ENCODE measurements around the gene PERCC1. TPM values are rescaled to one million over a fixed set of nuclear protein-coding genes. Genes with fewer than 3 reads are reported as not detected.
"Not testable (repeated sequence)": the region's sequence is repeated elsewhere in the genome, so short reads cannot be mapped to it uniquely, and the experiment has no call there.

PERCC1 gene
- total RNA-seq, 2 experiments from 2014 or later = not detected

DNA sequence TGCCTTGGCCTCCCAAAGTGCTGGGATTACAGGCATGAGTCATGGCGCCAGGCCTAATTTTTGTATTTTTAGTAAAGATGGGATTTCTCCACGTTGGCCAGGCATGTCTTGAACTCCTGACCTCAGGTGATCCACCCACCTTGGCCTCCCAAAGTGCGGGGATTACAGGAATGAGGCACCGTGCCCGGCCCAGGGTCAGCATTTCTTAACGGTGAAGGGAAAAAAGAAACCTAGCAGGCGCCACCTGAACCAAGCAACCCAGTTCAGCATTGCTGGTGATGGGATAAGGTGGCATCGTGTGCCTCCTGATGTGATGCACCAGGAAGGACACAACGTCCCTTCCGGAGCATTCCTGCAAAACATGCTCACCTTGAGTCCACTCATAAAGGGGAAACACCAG is 46.2 kb downstream of the PERCC1 start:
- DNase-seq (ENCODE audit: low spot score) = no peak
- no peaks in the 10 kb centered on the region for H3K9me2 ChIP-seq (ENCODE audit: insufficient read depth, low read length)
- H2AFZ ChIP-seq (ENCODE audit: low read length) = no peak overlapping the region
- no TSS peak for BruUV-seq (replicated peaks)
- H3K9me3 ChIP-seq (ENCODE audit: low read length) = no peaks in the 10 kb centered on the region
- intact Hi-C loops (cut with micrococcal nuclease; ENCODE audit: unreplicated experiment) = no loop called here
- no peaks in the 10 kb centered on the region for H4K20me1 ChIP-seq (ENCODE audit: insufficient read depth, low read length)
- no peaks in the 10 kb centered on the region for H3K36me3 ChIP-seq (ENCODE audit: insufficient read depth, low read length)
- no peak overlapping the region for H3K27ac ChIP-seq (ENCODE audit: low read depth, low read length, poor library complexity, severe bottlenecking)
- H3K79me2 ChIP-seq (ENCODE audit: insufficient read depth, low read depth, low read length) = peaks cover 10% of the 10 kb centered on the region; the same call in 1 of the 2 replicates
- peaks cover 15% of the 10 kb centered on the region for H3K4me1 ChIP-seq (ENCODE audit: insufficient read depth, low read length, poor library complexity, severe bottlenecking)
- no peak overlapping the region for H3K4me3 ChIP-seq (ENCODE audit: low read depth, low read length, poor library complexity, severe bottlenecking)
- CTCF ChIA-PET (ENCODE audit: unreplicated experiment) = no interaction called here
- POLR2A ChIA-PET = no interaction called here
- no peak overlapping the region for H3K4me2 ChIP-seq (ENCODE audit: low read length)
- TF ChIP-seq, protein P1, sequence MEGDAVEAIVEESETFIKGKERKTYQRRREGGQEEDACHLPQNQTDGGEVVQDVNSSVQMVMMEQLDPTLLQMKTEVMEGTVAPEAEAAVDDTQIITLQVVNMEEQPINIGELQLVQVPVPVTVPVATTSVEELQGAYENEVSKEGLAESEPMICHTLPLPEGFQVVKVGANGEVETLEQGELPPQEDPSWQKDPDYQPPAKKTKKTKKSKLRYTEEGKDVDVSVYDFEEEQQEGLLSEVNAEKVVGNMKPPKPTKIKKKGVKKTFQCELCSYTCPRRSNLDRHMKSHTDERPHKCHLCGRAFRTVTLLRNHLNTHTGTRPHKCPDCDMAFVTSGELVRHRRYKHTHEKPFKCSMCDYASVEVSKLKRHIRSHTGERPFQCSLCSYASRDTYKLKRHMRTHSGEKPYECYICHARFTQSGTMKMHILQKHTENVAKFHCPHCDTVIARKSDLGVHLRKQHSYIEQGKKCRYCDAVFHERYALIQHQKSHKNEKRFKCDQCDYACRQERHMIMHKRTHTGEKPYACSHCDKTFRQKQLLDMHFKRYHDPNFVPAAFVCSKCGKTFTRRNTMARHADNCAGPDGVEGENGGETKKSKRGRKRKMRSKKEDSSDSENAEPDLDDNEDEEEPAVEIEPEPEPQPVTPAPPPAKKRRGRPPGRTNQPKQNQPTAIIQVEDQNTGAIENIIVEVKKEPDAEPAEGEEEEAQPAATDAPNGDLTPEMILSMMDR (conservative IDR thresholded peaks at IDR 0.05; ENCODE audit: low read length) = no peak
- no peak for TF ChIP-seq EZH2phosphoT487 (IDR thresholded peaks at IDR 0.05; ENCODE audit: borderline replicate concordance, low read depth, low read length)

DNA sequence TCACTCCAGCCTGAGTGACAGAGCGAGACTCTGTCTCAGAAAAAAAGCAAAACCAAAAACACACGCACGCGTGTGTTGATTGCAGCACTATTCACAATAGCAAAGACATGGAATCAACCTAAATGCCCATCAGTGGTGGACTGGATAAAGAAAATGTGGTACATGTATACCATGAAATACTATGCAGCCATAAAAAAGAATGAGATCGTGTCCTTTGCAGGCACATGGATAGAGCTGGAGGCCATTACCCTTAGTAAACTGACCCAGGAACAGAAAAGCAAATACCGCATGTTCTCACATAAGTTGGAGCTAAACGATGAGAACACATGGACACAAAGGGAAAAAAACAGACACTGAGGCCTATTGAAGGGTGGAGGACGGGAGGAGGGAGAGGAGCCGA is 48.1 kb downstream of the PERCC1 start:
- H3K36me3 ChIP-seq (ENCODE audit: insufficient read depth, low read length); H4K20me1 ChIP-seq (ENCODE audit: insufficient read depth, low read length); intact Hi-C loops (cut with micrococcal nuclease; ENCODE audit: unreplicated experiment); H3K4me3 ChIP-seq (ENCODE audit: low read depth, low read length, poor library complexity, severe bottlenecking); H2AFZ ChIP-seq (ENCODE audit: low read length); H3K9me2 ChIP-seq (ENCODE audit: insufficient read depth, low read length); DNase-seq (ENCODE audit: low spot score); BruUV-seq (replicated peaks); POLR2A ChIA-PET; H3K4me2 ChIP-seq (ENCODE audit: low read length); H3K27ac ChIP-seq (ENCODE audit: low read depth, low read length, poor library complexity, severe bottlenecking); H3K9me3 ChIP-seq (ENCODE audit: low read length); CTCF ChIA-PET (ENCODE audit: unreplicated experiment); H3K79me2 ChIP-seq (ENCODE audit: insufficient read depth, low read depth, low read length): not testable (repeated sequence)
- peaks cover 11% of the 10 kb centered on the region for H3K4me1 ChIP-seq (ENCODE audit: insufficient read depth, low read length, poor library complexity, severe bottlenecking)

DNA sequence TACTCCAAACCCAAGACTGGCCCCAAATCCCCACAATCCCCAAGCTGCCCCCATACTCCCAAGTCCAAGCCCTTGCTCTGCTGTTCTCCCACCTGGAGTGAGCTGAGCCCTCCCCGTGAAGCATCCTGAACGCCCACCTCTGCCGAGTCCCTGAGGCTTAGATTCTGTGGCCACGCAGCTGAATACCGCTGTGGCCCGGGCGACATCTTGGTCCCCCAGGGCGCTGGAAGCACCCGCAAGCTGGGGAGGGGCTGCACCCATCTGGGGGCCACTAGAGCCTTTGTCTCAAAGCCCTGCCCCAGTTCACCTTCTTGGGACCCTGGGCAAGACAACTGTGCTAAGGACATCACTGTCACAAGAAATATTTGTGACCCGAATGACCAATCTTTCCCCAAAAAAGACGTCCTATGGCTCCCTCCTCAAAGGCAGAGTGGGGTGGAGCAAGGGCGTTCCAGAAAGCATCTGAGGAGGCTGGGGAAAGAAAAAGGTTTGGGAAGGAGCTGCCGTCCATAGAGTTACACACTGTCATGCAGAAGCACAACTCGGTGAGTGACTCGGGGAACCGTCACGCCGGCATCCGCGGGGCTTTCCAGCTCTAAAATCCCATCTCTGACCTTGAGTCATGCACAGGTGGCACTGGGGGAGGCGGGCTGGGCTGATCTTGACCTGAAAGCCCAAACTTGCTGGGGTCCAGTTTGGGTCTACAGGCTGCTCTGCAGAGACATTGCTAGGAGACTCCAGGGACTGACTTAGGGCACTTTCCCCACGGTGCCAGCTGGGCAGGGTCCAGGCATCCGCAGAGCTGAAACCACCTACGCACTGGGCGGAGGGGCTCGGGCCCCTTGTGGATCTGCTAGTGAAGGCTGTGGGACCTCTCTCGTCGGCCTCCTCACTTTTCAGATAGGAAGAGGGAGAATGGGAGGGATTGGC is 51.3 kb downstream of the PERCC1 start:
- BruUV-seq (replicated peaks) = no TSS peak
- intact Hi-C loops (cut with micrococcal nuclease; ENCODE audit: unreplicated experiment) = no loop called here
- Histone ChIP-seq H3K4me1 (ENCODE audit: insufficient read depth, low read length, poor library complexity, severe bottlenecking) (no peaks in the 10 kb centered on the region), H4K20me1 (ENCODE audit: insufficient read depth, low read length) (no peaks in the 10 kb centered on the region), H3K79me2 (ENCODE audit: insufficient read depth, low read depth, low read length) (no peaks in the 10 kb centered on the region), H3K9me3 (ENCODE audit: low read length) (no peaks in the 10 kb centered on the region), H3K27ac (ENCODE audit: low read depth, low read length, poor library complexity, severe bottlenecking) (no peak overlapping the region), H3K9me2 (ENCODE audit: insufficient read depth, low read length) (no peaks in the 10 kb centered on the region), H2AFZ (ENCODE audit: low read length) (no peak overlapping the region), H3K36me3 (ENCODE audit: insufficient read depth, low read length) (no peaks in the 10 kb centered on the region), H3K4me3 (ENCODE audit: low read depth, low read length, poor library complexity, severe bottlenecking) (no peak overlapping the region), H3K4me2 (ENCODE audit: low read length) (no peak overlapping the region)
- TF ChIP-seq EZH2phosphoT487 (IDR thresholded peaks at IDR 0.05; ENCODE audit: borderline replicate concordance, low read depth, low read length) = no peak
- TF ChIP-seq, protein P1 (conservative IDR thresholded peaks at IDR 0.05; ENCODE audit: low read length) = no peak
- ChIA-PET CTCF (ENCODE audit: unreplicated experiment) (no interaction called here), POLR2A (no interaction called here)
- DNase-seq (ENCODE audit: low spot score) = no peak

Other genes with a start within 250 kb of the PERCC1 start
- gene TPSG1, start 205.8 kb upstream of the PERCC1 start, total RNA-seq (2014; rRNA removed; shearing (Covaris generic)) = not detected in 2 replicates
- not detected in 2 replicates for gene TPSG1, start 205.8 kb upstream of the PERCC1 start, total RNA-seq (2022)
- not detected in 2 replicates for gene TPSB2, start 200.9 kb upstream of the PERCC1 start, total RNA-seq (2014; rRNA removed; shearing (Covaris generic))
- not detected in 2 replicates for gene TPSB2, start 200.9 kb upstream of the PERCC1 start, total RNA-seq (2022)
- gene TPSAB1, start 190.4 kb upstream of the PERCC1 start, total RNA-seq (2014; rRNA removed; shearing (Covaris generic)) = not detected in 2 replicates
- not detected in 2 replicates for gene TPSAB1, start 190.4 kb upstream of the PERCC1 start, total RNA-seq (2022)
- gene TPSD1, start 175.0 kb upstream of the PERCC1 start, total RNA-seq (2014; rRNA removed; shearing (Covaris generic)) = not detected in 2 replicates
- not detected in 2 replicates for gene TPSD1, start 175.0 kb upstream of the PERCC1 start, total RNA-seq (2022)
- gene UBE2I, start 121.4 kb upstream of the PERCC1 start, total RNA-seq (2014; rRNA removed; shearing (Covaris generic)) = 122 and 126 TPM in 2 replicates
- gene UBE2I, start 121.4 kb upstream of the PERCC1 start, total RNA-seq (2022) = 323 and 349 TPM in 2 replicates
- 2.9 and 6.3 TPM in 2 replicates for gene BAIAP3, start 97.4 kb upstream of the PERCC1 start, total RNA-seq (2014; rRNA removed; shearing (Covaris generic))
- 2.4 and 3.2 TPM in 2 replicates for gene BAIAP3, start 97.4 kb upstream of the PERCC1 start, total RNA-seq (2022)
- 75.8 and 99.4 TPM in 2 replicates for gene TSR3, start 79.2 kb upstream of the PERCC1 start, total RNA-seq (2014; rRNA removed; shearing (Covaris generic))
- 43.5 and 47.2 TPM in 2 replicates for gene TSR3, start 79.2 kb upstream of the PERCC1 start, total RNA-seq (2022)
- gene GNPTG, start 79.1 kb upstream of the PERCC1 start, total RNA-seq (2014; rRNA removed; shearing (Covaris generic)) = 21.3 and 22.5 TPM in 2 replicates
- gene GNPTG, start 79.1 kb upstream of the PERCC1 start, total RNA-seq (2022) = 24.1 and 26.6 TPM in 2 replicates
- gene UNKL, start 16.4 kb upstream of the PERCC1 start, total RNA-seq (2014; rRNA removed; shearing (Covaris generic)) = 22.3 and 31.0 TPM in 2 replicates
- gene UNKL, start 16.4 kb upstream of the PERCC1 start, total RNA-seq (2022) = 33.7 and 61.3 TPM in 2 replicates
- gene UQCC4, start 10.3 kb upstream of the PERCC1 start, total RNA-seq (2014; rRNA removed; shearing (Covaris generic)) = 23.2 and 36.4 TPM in 2 replicates
- 16.5 and 17.0 TPM in 2 replicates for gene UQCC4, start 10.3 kb upstream of the PERCC1 start, total RNA-seq (2022)
- 0.46 and 0.85 TPM in 2 replicates for gene CCDC154, start 13.5 kb downstream of the PERCC1 start, total RNA-seq (2014; rRNA removed; shearing (Covaris generic))
- gene CCDC154, start 13.5 kb downstream of the PERCC1 start, total RNA-seq (2022) = 1.1 and 2.5 TPM in 2 replicates
- 29.6 and 31.1 TPM in 2 replicates for gene CLCN7, start 44.0 kb downstream of the PERCC1 start, total RNA-seq (2014; rRNA removed; shearing (Covaris generic))
- 60.3 and 62.4 TPM in 2 replicates for gene CLCN7, start 44.0 kb downstream of the PERCC1 start, total RNA-seq (2022)
- not detected in 2 replicates for gene PTX4, start 57.9 kb downstream of the PERCC1 start, total RNA-seq (2014; rRNA removed; shearing (Covaris generic))
- gene PTX4, start 57.9 kb downstream of the PERCC1 start, total RNA-seq (2022) = not detected in 2 replicates
- gene TELO2, start 62.3 kb downstream of the PERCC1 start, total RNA-seq (2014; rRNA removed; shearing (Covaris generic)) = 43.5 and 58.2 TPM in 2 replicates
- 63.7 and 70.1 TPM in 2 replicates for gene TELO2, start 62.3 kb downstream of the PERCC1 start, total RNA-seq (2022)
- not detected in 2 replicates for gene TMEM204, start 102.6 kb downstream of the PERCC1 start, total RNA-seq (2014; rRNA removed; shearing (Covaris generic))
- gene TMEM204, start 102.6 kb downstream of the PERCC1 start, total RNA-seq (2022) = not detected in 2 replicates
- 10.2 and 14.3 TPM in 2 replicates for gene IFT140, start 181.0 kb downstream of the PERCC1 start, total RNA-seq (2014; rRNA removed; shearing (Covaris generic))
- 21.2 and 21.9 TPM in 2 replicates for gene IFT140, start 181.0 kb downstream of the PERCC1 start, total RNA-seq (2022)
- 9.1 and 10.5 TPM in 2 replicates for gene CRAMP1, start 181.3 kb downstream of the PERCC1 start, total RNA-seq (2014; rRNA removed; shearing (Covaris generic))
- gene CRAMP1, start 181.3 kb downstream of the PERCC1 start, total RNA-seq (2022) = 33.6 and 33.8 TPM in 2 replicates
- gene JPT2, start 247.2 kb downstream of the PERCC1 start, total RNA-seq (2014; rRNA removed; shearing (Covaris generic)) = 48.3 and 67.4 TPM in 2 replicates
- 75.2 and 80.3 TPM in 2 replicates for gene JPT2, start 247.2 kb downstream of the PERCC1 start, total RNA-seq (2022)

Data from OCI-LY7 (cell line).